GM19043 (cell line): ENCODE measurements around the gene DNAJB6.
"Not testable (repeated sequence)": the region's sequence is repeated elsewhere in the genome, so short reads cannot be mapped to it uniquely, and the experiment has no call there.

Source experiments
- ATAC-seq: cut with Tn5 transposase; IDR thresholded peaks from one replicate; pipeline ENCODE4 v1.9.1; 2021; ENCODE audit warnings: low read depth; ENCODE audit not compliant: unreplicated experiment

The DNAJB6 gene

GRCh38 chr7:157320608-157320980, 16.2 kb upstream of the DNAJB6 start:
- no peak for ATAC-seq

- ATAC-seq, result no peak
Measured at GRCh38 chr7:157323401-157323800, 13.4 kb upstream of the DNAJB6 start.

GRCh38 chr7:157329447-157329846, 7.4 kb upstream of the DNAJB6 start:
- ATAC-seq, result no peak

- not testable (repeated sequence) for ATAC-seq
Measured at GRCh38 chr7:157330567-157330966, 6.2 kb upstream of the DNAJB6 start.

GRCh38 chr7:157331049-157331448, 5.8 kb upstream of the DNAJB6 start:
- not testable (repeated sequence) for ATAC-seq

GRCh38 chr7:157335236-157335635, 1.6 kb upstream of the DNAJB6 start:
- ATAC-seq, result no peak

GRCh38 chr7:157335991-157336382, 817 bp upstream of the DNAJB6 start:
- no peak for ATAC-seq

GRCh38 chr7:157337316-157338149, 729 bp downstream of the DNAJB6 start:
- peak; percentile 38 for ATAC-seq

GRCh38 chr7:157339777-157340677, 3.2 kb downstream of the DNAJB6 start:
- ATAC-seq, result no peak

GRCh38 chr7:157347217-157347904, 10.6 kb downstream of the DNAJB6 start:
- no peak for ATAC-seq

- ATAC-seq, result no peak
Measured at GRCh38 chr7:157348548-157348947, 11.7 kb downstream of the DNAJB6 start.

GRCh38 chr7:157352516-157352915, 15.7 kb downstream of the DNAJB6 start:
- ATAC-seq, result no peak

GRCh38 chr7:157355784-157356511, 19.1 kb downstream of the DNAJB6 start:
- no peak for ATAC-seq

GRCh38 chr7:157357129-157358040, 20.6 kb downstream of the DNAJB6 start:
- peak; percentile 85 for ATAC-seq

GRCh38 chr7:157358041-157358752, 21.4 kb downstream of the DNAJB6 start:
- ATAC-seq, result no peak

GRCh38 chr7:157358753-157359096, 21.9 kb downstream of the DNAJB6 start:
- no peak for ATAC-seq

- ATAC-seq, result no peak
Measured at GRCh38 chr7:157359581-157359980, 22.8 kb downstream of the DNAJB6 start.

- no peak for ATAC-seq
Measured at GRCh38 chr7:157360483-157361025, 23.8 kb downstream of the DNAJB6 start.
